Type B pancreatic cell (in vitro differentiated cells): ENCODE measurements around the gene RPS6KB2. TPM values are rescaled to one million over a fixed set of nuclear protein-coding genes. Genes with fewer than 3 reads are reported as not detected.
"Not testable (repeated sequence)": the region's sequence is repeated elsewhere in the genome, so short reads cannot be mapped to it uniquely, and the experiment has no call there.

Experiments used
- DNase-seq: peaks from one replicate; pipeline ENCODE4 v3.0.0; 2021; ENCODE audit warnings: mixed read lengths; ENCODE audit not compliant: unreplicated experiment; ENCODE audit errors: extremely low spot score
- H3K27ac Mint-ChIP-seq: 2 replicates; pipeline ENCODE4 v1.8.0; 2021; ENCODE audit warnings: mild to moderate bottlenecking, mixed read lengths
- H3K27me3 Mint-ChIP-seq: 2 replicates; pipeline ENCODE4 v1.8.0; 2021; ENCODE audit warnings: mixed read lengths
- H3K36me3 Mint-ChIP-seq: 2 replicates; pipeline ENCODE4 v1.8.0; 2021; ENCODE audit warnings: mixed read lengths
- H3K4me1 Mint-ChIP-seq: one replicate; pipeline ENCODE4 v1.8.0; 2021; ENCODE audit warnings: mixed read lengths; ENCODE audit not compliant: unreplicated experiment
- H3K4me3 Mint-ChIP-seq: 2 replicates; pipeline ENCODE4 v1.8.0; 2021; ENCODE audit warnings: mild to moderate bottlenecking, mixed read lengths
- H3K9me3 Mint-ChIP-seq: 2 replicates; pipeline ENCODE4 v1.8.0; 2021; ENCODE audit warnings: mixed read lengths
- total RNA-seq: library from RNA; stranded (reverse); gene quantifications from 2 replicates; pipeline ENCODE4 v1.2.1, GENCODE V29; 2021; ENCODE audit warnings: low replicate concordance
- TF ChIP-seq, protein P1 (sequence below): fragments of 200-600 bp; sonication (generic); conservative IDR thresholded peaks from 2 replicates; pipeline ENCODE4 v1.5.0; 2021; ENCODE audit warnings: antibody characterized with exemption, mild to moderate bottlenecking

The RPS6KB2 gene
- total RNA-seq, 1 donor from 2014 or later: 57.0 TPM

DNA sequence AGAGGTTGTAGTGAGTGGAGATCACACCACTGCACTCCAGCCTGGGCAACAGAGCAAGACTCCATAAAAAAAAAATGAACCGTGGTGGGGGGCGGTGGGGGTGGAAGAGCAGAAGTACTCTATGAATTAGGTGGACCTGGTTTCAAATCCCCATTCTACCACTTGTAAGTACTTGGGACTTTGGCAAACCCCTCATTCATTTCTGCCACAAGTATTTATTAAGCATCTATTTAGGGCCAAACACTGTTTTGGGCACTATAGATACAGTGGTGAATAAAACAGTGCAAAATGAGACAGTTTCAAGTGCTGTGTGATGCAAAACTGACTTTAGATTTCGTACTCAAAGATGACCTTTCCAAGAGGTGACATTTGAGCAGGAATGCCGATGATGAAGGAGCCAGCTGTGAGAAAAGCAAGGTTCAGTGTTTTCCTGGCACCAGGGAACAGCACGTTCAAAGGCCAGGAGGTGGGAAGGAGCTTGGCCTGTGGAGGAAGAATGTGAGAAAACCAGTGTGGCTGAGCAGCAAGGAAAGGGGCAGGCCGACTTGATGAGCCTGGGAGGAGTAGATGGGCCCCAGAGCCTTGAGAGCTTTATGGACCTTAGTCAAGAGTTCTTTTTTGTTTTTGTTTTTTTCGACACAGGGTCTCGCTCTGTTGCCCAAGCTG is 42.2 kb downstream of the RPS6KB2 start:
- TF ChIP-seq, protein P1, sequence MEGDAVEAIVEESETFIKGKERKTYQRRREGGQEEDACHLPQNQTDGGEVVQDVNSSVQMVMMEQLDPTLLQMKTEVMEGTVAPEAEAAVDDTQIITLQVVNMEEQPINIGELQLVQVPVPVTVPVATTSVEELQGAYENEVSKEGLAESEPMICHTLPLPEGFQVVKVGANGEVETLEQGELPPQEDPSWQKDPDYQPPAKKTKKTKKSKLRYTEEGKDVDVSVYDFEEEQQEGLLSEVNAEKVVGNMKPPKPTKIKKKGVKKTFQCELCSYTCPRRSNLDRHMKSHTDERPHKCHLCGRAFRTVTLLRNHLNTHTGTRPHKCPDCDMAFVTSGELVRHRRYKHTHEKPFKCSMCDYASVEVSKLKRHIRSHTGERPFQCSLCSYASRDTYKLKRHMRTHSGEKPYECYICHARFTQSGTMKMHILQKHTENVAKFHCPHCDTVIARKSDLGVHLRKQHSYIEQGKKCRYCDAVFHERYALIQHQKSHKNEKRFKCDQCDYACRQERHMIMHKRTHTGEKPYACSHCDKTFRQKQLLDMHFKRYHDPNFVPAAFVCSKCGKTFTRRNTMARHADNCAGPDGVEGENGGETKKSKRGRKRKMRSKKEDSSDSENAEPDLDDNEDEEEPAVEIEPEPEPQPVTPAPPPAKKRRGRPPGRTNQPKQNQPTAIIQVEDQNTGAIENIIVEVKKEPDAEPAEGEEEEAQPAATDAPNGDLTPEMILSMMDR: no peak
- no peaks in the 10 kb centered on the region for H3K27me3 Mint-ChIP-seq
- H3K27ac Mint-ChIP-seq: no peak overlapping the region
- H3K4me1 Mint-ChIP-seq: peaks cover 5% of the 10 kb centered on the region
- no peaks in the 10 kb centered on the region for H3K36me3 Mint-ChIP-seq
- no peaks in the 10 kb centered on the region for H3K9me3 Mint-ChIP-seq
- no peak for DNase-seq
- peak overlapping the region; percentile 20 for H3K4me3 Mint-ChIP-seq

DNA sequence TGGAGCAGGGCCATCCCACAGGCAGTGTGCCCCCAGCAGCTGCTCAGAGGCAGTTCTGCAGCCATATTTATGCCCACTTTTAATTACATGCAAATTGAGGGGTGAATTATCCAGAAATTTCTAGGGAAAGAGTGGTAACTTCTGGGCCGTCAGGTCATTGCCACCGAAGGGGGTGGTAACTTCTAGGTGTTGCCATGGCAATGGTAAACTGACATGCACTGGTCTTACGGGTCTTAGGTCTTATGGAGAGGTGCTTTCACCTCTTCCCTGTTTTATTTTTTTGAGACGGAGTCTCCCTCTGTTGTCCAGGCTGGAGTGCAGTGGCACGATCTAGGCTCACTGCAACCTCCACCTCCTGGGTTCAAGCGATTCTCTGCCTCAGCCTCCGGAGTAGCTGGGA is 44.6 kb downstream of the RPS6KB2 start:
- Mint-ChIP-seq H3K27me3 (no peaks in the 10 kb centered on the region), H3K27ac (no peak overlapping the region), H3K4me1 (no peaks in the 10 kb centered on the region), H3K4me3 (no peak overlapping the region), H3K36me3 (no peaks in the 10 kb centered on the region), H3K9me3 (no peaks in the 10 kb centered on the region)
- no peak for DNase-seq
- TF ChIP-seq, protein P1: no peak

DNA sequence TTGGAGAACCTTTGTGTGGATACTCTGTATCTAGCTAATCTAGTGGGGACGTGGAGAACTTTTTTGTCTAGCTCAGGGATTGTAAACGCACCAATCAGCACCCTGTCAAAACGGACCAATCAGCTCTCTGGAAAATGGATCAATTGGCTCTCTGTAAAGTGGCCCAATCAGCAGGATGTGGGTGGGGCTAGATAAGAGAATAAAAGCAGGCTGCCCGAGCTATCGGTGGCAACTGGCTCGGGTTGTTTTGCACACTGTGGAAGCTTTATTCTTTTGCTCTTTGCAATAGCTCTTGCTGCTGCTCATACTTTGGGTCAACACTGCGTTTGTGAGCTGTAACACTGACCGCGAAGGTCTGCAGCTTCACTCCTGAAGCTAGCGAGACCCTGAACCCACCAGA is 48.4 kb downstream of the RPS6KB2 start:
- H3K4me3 Mint-ChIP-seq, H3K27me3 Mint-ChIP-seq, H3K9me3 Mint-ChIP-seq, H3K36me3 Mint-ChIP-seq, H3K27ac Mint-ChIP-seq, H3K4me1 Mint-ChIP-seq, DNase-seq: not testable (repeated sequence)

DNA sequence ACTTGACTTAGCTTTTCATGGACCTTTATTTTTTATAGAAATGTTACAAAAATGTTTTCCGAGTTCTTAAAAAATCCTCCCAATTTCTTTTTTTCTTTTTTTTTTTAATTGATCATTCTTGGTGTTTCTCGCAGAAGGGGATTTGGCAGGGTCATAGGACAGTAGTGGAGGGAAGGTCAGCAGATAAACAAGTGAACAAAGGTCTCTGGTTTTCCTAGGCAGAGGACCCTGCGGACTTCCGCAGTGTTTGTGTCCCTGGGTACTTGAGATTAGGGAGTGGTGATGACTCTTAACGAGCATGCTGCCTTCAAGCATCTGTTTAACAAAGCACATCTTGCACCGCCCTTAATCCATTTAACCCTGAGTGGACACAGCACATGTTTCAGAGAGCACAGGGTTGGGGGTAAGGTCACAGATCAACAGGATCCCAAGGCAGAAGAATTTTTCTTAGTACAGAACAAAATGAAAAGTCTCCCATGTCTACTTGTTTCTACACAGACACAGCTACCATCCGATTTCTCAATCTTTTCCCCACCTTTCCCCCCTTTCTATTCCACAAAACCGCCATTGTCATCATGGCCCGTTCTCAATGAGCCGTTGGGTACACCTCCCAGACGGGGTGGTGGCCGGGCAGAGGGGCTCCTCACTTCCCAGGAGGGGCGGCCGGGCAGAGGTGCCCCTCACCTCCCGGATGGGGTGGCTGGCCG is 49.2 kb downstream of the RPS6KB2 start:
- H3K27ac Mint-ChIP-seq, DNase-seq: not testable (repeated sequence)

DNA sequence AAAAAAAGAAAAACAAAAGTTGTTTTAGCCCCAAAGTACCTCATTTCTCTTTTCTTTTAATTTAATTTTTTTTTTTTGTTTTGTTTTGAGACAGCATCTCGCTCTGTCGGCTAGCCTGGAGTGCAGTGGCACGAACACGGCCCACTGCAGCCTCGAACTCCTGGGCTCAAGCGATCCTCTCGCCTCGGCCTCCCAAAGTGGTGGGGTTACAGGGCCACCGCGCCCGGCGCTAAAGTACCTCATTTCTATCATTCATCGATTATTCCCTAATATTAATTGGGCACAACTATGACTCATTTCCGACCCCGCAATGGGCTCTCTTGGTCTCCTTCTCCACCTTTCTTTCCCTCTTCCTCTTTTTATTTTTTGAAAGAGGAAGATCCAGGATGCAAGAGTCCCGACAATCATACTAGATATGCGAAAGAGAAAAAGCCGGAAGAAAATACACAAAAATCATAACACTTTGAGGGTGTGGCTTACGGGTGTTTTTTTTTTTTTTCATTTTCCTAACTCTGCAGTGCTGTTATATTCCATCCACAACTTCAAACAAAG is 54.1 kb downstream of the RPS6KB2 start:
- Mint-ChIP-seq H3K36me3 (peaks cover 4% of the 10 kb centered on the region), H3K4me1 (peaks cover 31% of the 10 kb centered on the region), H3K4me3 (peak overlapping the region; percentile 96), H3K27ac (peak overlapping the region; percentile 92), H3K9me3 (no peaks in the 10 kb centered on the region), H3K27me3 (peaks cover 3% of the 10 kb centered on the region)
- DNase-seq: no peak
- TF ChIP-seq, protein P1: no peak

More for the DNA sequence above, 49.2 kb downstream of the RPS6KB2 start:
- H3K9me3 Mint-ChIP-seq, H3K4me3 Mint-ChIP-seq, H3K27me3 Mint-ChIP-seq, H3K4me1 Mint-ChIP-seq, H3K36me3 Mint-ChIP-seq: not testable (repeated sequence)

DNA sequence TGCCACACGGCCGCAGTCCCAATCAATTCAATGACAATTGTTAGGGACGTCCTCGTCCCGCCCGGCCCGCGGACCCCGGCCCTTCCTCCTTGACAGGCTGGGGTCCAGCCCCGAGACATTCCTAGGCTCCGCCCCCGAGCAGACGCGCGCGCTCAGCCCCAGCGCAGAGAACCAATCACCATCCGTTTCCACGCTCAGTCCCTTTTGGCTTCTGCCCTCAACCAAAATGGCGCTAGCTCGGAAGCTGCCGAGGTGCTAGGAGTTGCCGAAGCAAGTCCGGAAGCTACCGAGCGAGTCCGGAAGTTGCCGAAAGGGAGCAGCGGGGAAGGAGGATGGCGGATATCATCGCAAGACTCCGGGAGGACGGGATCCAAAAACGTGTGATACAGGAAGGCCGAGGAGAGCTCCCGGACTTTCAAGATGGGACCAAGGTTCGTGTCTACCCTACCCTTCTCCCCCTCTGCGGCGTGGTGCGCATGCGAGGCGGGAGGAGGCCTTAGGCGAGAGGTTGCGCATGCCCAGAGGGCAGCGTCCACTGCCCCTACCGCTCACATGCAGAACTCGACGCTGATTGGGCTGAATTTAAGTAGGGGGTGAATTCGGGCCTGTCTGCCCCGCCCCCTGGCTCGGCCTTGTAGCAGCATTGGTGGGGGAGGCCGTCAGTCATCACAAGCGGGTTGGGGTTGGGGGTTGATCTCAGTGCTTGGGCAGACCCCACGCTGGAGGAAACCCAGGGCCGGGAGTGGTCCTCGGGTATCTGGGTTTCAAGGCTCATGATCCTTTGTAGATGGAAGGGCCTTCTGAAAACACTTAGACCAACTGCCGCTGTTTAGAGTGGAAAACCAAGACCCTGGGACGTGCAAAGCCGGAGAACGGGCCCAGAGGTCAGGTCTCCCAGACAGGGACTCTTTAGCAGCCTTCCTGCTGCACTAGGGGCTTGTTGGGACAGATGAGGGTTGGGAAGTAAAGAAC is 54.8 kb downstream of the RPS6KB2 start, which contains the start of gene AIP:
TSS of gene AIP (plus strand) at position 200 of the 972 bp plus-strand sequence. CDS start at position 333, 133 bp downstream.
- Mint-ChIP-seq H3K27me3 (peaks cover 3% of the 10 kb centered on the region), H3K36me3 (peaks cover 9% of the 10 kb centered on the region), H3K4me1 (peaks cover 31% of the 10 kb centered on the region), H3K4me3 (peak within 1 kb of the TSS; percentile 96), H3K27ac (peak within 1 kb of the TSS; percentile 92), H3K9me3 (no peaks in the 10 kb centered on the region)
- peak; percentile 97 for DNase-seq
- TF ChIP-seq, protein P1: peak; percentile 46
